Measurements from ENCODE around the gene PLEKHG2.

The PLEKHG2 gene

DNA sequence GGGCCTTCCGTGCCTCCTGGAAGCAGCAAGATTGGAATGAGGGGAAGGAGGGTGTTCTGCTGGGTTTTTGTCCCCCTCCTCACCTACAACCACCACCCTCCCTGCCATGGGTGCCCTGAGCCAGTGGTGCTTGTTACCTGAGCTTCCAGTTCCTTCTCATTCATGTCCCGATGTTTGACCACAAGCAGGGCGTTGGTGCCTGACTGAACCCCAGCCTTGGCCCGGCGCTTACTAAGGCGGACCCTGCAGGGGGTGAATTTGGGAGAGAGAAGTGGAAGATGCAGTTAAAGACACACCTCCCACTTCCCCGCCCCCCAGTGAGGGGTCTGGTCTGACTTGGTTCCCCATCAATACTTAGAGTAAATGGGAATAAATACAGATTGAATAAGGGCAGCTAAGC, 25.9 kb upstream of the PLEKHG2 start:
- Histone ChIP-seq H3K36me3 (ENCODE audit: control insufficient read depth in 2 of 2, insufficient read depth in 2 of 2, low read length in 2 of 2) (peaks cover 41 to 62% of the 10 kb centered on the region in 2 donors), H3K4me1 (ENCODE audit: control insufficient read depth in 2 of 2, insufficient read depth in 2 of 2, low read length in 2 of 2) (peaks cover 9 to 10% of the 10 kb centered on the region in 2 donors), H3K27me3 (ENCODE audit: control insufficient read depth in 2 of 2, insufficient read depth in 2 of 2, low read length in 2 of 2) (no peaks in the 10 kb centered on the region), H3K9ac (ENCODE audit: low read depth in 1 of 2, low read length in 2 of 2) (no peak overlapping the region), H3K4me3 (ENCODE audit: low read length in 2 of 2) (no peak overlapping the region), H3K27ac (ENCODE audit: low read depth in 2 of 2, low read length in 2 of 2) (no peak overlapping the region), H3K9me3 (ENCODE audit: control insufficient read depth in 2 of 2, low read length in 2 of 2) (no peaks in the 10 kb centered on the region)

DNA sequence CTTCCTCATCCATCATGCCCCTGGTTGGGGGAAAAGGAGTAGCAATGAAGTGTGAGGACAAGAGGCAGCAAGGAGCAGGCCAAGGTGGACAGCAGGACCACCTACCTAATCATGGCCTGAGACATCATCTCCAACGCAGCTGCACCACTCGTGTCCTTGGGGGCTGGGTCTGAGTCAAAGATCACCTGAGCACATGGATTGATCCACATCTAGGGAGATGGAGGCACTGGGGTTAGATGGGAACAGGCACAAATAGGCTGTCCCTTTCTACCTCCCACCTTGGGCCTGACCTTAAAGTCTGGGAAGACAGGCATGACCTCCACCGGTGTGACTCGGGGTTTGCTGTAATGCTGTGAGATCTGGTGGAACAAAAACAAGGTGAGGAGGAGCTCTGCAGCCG, 23.8 kb upstream of the PLEKHG2 start:
- Histone ChIP-seq H3K4me1 (ENCODE audit: control insufficient read depth in 2 of 2, insufficient read depth in 2 of 2, low read length in 2 of 2) (peaks cover 14 to 15% of the 10 kb centered on the region in 2 donors), H3K9me3 (ENCODE audit: control insufficient read depth in 2 of 2, low read length in 2 of 2) (no peaks in the 10 kb centered on the region), H3K27ac (ENCODE audit: low read depth in 2 of 2, low read length in 2 of 2) (no peak overlapping the region), H3K9ac (ENCODE audit: low read depth in 1 of 2, low read length in 2 of 2) (no peak overlapping the region), H3K27me3 (ENCODE audit: control insufficient read depth in 2 of 2, insufficient read depth in 2 of 2, low read length in 2 of 2) (no peaks in the 10 kb centered on the region), H3K36me3 (ENCODE audit: control insufficient read depth in 2 of 2, insufficient read depth in 2 of 2, low read length in 2 of 2) (peaks cover 33 to 46% of the 10 kb centered on the region in 2 donors), H3K4me3 (ENCODE audit: low read length in 2 of 2) (no peak overlapping the region)

DNA sequence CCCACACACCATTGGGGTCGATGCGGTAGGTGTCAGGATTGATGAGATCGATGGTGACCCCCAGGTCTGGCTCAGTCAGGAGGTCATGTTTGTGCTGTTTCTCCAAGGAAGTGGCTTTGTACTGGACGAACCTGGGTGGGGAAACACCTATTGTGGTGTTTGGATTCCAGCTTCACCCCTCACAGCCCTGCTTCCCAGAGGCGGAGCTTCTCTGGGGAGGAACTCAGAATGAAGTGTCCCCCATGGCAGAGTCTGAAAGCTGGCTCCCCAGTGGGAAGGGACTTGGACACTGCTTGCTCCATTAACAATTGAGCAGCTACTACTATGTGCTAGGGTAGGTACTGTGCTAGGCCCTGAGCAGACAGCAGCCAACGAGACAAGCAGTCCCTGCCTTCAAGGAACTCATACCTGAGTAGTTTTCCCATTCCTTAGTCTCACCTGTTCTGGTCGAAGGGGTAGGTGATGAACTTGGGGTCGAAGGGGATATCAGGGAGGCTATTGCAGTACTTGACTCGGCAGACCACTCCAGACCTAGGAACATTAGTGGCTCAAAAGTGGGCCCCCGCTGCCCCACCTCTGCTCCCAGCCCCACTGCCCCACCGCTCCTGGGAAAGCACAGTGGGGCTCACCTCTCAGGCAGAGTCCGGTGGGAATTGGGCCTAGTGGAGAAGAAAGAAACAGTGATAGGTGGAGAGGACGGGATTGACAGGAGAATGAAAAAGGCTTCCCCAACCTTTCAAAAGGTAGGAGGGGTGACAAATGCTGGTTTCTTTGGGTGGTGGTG, 22.6 kb upstream of the PLEKHG2 start:
- Histone ChIP-seq H3K9me3 (ENCODE audit: control insufficient read depth in 2 of 2, low read length in 2 of 2) (no peaks in the 10 kb centered on the region), H3K27ac (ENCODE audit: low read depth in 2 of 2, low read length in 2 of 2) (peak overlapping the region in 1 of 2 donors; percentile 100), H3K36me3 (ENCODE audit: control insufficient read depth in 2 of 2, insufficient read depth in 2 of 2, low read length in 2 of 2) (peaks cover 37 to 44% of the 10 kb centered on the region in 2 donors), H3K4me3 (ENCODE audit: low read length in 2 of 2) (peak overlapping the region; percentile 94 to 99), H3K4me1 (ENCODE audit: control insufficient read depth in 2 of 2, insufficient read depth in 2 of 2, low read length in 2 of 2) (peaks cover 14 to 15% of the 10 kb centered on the region in 2 donors), H3K27me3 (ENCODE audit: control insufficient read depth in 2 of 2, insufficient read depth in 2 of 2, low read length in 2 of 2) (no peaks in the 10 kb centered on the region), H3K9ac (ENCODE audit: low read depth in 1 of 2, low read length in 2 of 2) (peak overlapping the region; percentile 99 to 100)

GRCh38 chr19:39390451-39390750, 22.1 kb upstream of the PLEKHG2 start:
- H3K36me3 ChIP-seq (ENCODE audit: control insufficient read depth in 2 of 2, insufficient read depth in 2 of 2, low read length in 2 of 2), result peaks cover 37 to 49% of the 10 kb centered on the region in 2 donors
- no peaks in the 10 kb centered on the region for H3K9me3 ChIP-seq (ENCODE audit: control insufficient read depth in 2 of 2, low read length in 2 of 2)
- no peaks in the 10 kb centered on the region for H3K27me3 ChIP-seq (ENCODE audit: control insufficient read depth in 2 of 2, insufficient read depth in 2 of 2, low read length in 2 of 2)
- peaks cover 14 to 15% of the 10 kb centered on the region in 2 donors for H3K4me1 ChIP-seq (ENCODE audit: control insufficient read depth in 2 of 2, insufficient read depth in 2 of 2, low read length in 2 of 2)
- peak overlapping the region; percentile 94 to 99 for H3K4me3 ChIP-seq (ENCODE audit: low read length in 2 of 2)
- peak overlapping the region; percentile 97 to 100 for H3K27ac ChIP-seq (ENCODE audit: low read depth in 2 of 2, low read length in 2 of 2)
- peak overlapping the region; percentile 99 to 100 for H3K9ac ChIP-seq (ENCODE audit: low read depth in 1 of 2, low read length in 2 of 2)

DNA sequence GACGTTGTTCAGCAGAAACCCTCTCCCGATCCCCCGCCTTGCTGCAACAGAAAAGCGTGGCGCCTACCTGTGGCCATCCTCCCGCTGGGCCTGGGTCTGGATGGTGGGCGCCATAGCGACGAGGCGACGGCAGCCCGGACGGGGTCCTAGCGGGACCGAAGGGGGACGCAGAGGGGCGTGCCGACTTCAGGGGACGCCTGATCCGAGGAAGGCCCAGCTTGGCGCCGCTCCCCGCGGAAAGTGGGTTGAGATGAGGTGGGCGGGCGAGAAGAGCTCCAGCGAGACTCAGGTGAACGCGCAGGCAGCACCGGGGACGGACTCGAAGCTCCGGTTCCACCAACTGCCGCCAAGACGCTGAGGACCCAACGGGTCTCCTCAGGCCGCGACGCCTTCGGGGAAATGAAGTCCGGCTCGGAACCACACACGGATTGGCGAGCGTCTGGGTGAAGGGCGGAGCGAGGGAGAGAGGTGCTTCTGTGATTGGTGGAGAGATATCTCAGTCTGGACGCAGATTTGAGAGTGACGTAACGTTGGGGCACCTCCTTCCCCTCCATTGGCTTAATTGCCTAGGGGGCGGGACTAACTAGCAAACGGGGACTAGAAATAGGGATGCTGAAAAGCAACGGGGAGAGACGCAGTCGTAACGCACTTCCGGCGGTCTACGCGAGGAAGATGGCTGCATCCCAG, 21.6 kb upstream of the PLEKHG2 start, which contains the start of the genes MED29 and PAF1:
TSS of gene MED29 (plus strand) at position 628 of the 687 bp plus-strand sequence. CDS start at position 673, 45 bp downstream.
TSS of gene PAF1 (minus strand) at position 356 of the 687 bp plus-strand sequence. CDS start at position 114, 242 bp downstream.
- peaks cover 33 to 47% of the 10 kb centered on the region in 2 donors for H3K36me3 ChIP-seq (ENCODE audit: control insufficient read depth in 2 of 2, insufficient read depth in 2 of 2, low read length in 2 of 2)
- peak within 1 kb of the TSS; percentile 99 to 100 for H3K9ac ChIP-seq (ENCODE audit: low read depth in 1 of 2, low read length in 2 of 2)
- H3K27ac ChIP-seq (ENCODE audit: low read depth in 2 of 2, low read length in 2 of 2), result peak within 1 kb of the TSS; percentile 97 to 100
- no peaks in the 10 kb centered on the region for H3K27me3 ChIP-seq (ENCODE audit: control insufficient read depth in 2 of 2, insufficient read depth in 2 of 2, low read length in 2 of 2)
- no peaks in the 10 kb centered on the region for H3K9me3 ChIP-seq (ENCODE audit: control insufficient read depth in 2 of 2, low read length in 2 of 2)
- H3K4me1 ChIP-seq (ENCODE audit: control insufficient read depth in 2 of 2, insufficient read depth in 2 of 2, low read length in 2 of 2), result peaks cover 14 to 15% of the 10 kb centered on the region in 2 donors
- H3K4me3 ChIP-seq (ENCODE audit: low read length in 2 of 2), result peak within 1 kb of the TSS; percentile 94 to 99

- Histone ChIP-seq H3K4me1 (ENCODE audit: control insufficient read depth in 2 of 2, insufficient read depth in 2 of 2, low read length in 2 of 2) (peaks cover 46 to 53% of the 10 kb centered on the region in 2 donors), H3K9me3 (ENCODE audit: control insufficient read depth in 2 of 2, low read length in 2 of 2) (no peaks in the 10 kb centered on the region), H3K36me3 (ENCODE audit: control insufficient read depth in 2 of 2, insufficient read depth in 2 of 2, low read length in 2 of 2) (peaks cover 16 to 20% of the 10 kb centered on the region in 2 donors), H3K27me3 (ENCODE audit: control insufficient read depth in 2 of 2, insufficient read depth in 2 of 2, low read length in 2 of 2) (no peaks in the 10 kb centered on the region), H3K9ac (ENCODE audit: low read depth in 1 of 2, low read length in 2 of 2) (peak overlapping the region; percentile 79 to 84), H3K4me3 (ENCODE audit: low read length in 2 of 2) (peak overlapping the region; percentile 25 to 56), H3K27ac (ENCODE audit: low read depth in 2 of 2, low read length in 2 of 2) (peak overlapping the region; percentile 97 to 99)
These were observed 14.8 kb upstream of the PLEKHG2 start for GRCh38 chr19:39397360-39398296.

GRCh38 chr19:39398297-39398864, 14.1 kb upstream of the PLEKHG2 start:
- H3K4me3 ChIP-seq (ENCODE audit: low read length in 2 of 2), result peak overlapping the region; percentile 49 to 56
- H3K27ac ChIP-seq (ENCODE audit: low read depth in 2 of 2, low read length in 2 of 2), result peak overlapping the region; percentile 97 to 99
- H3K9ac ChIP-seq (ENCODE audit: low read depth in 1 of 2, low read length in 2 of 2), result peak overlapping the region; percentile 79 to 84
- H3K9me3 ChIP-seq (ENCODE audit: control insufficient read depth in 2 of 2, low read length in 2 of 2), result no peaks in the 10 kb centered on the region
- H3K27me3 ChIP-seq (ENCODE audit: control insufficient read depth in 2 of 2, insufficient read depth in 2 of 2, low read length in 2 of 2), result no peaks in the 10 kb centered on the region
- peaks cover 16 to 18% of the 10 kb centered on the region in 2 donors for H3K36me3 ChIP-seq (ENCODE audit: control insufficient read depth in 2 of 2, insufficient read depth in 2 of 2, low read length in 2 of 2)
- H3K4me1 ChIP-seq (ENCODE audit: control insufficient read depth in 2 of 2, insufficient read depth in 2 of 2, low read length in 2 of 2), result peaks cover 47 to 60% of the 10 kb centered on the region in 2 donors

GRCh38 chr19:39399668-39400050, 12.8 kb upstream of the PLEKHG2 start:
- Histone ChIP-seq H3K4me1 (ENCODE audit: control insufficient read depth in 2 of 2, insufficient read depth in 2 of 2, low read length in 2 of 2) (peaks cover 54 to 68% of the 10 kb centered on the region in 2 donors), H3K4me3 (ENCODE audit: low read length in 2 of 2) (peak overlapping the region in 1 of 2 donors; percentile 12), H3K36me3 (ENCODE audit: control insufficient read depth in 2 of 2, insufficient read depth in 2 of 2, low read length in 2 of 2) (peaks cover 9 to 10% of the 10 kb centered on the region in 2 donors), H3K9me3 (ENCODE audit: control insufficient read depth in 2 of 2, low read length in 2 of 2) (no peaks in the 10 kb centered on the region), H3K9ac (ENCODE audit: low read depth in 1 of 2, low read length in 2 of 2) (peak overlapping the region; percentile 15 to 17), H3K27ac (ENCODE audit: low read depth in 2 of 2, low read length in 2 of 2) (peak overlapping the region; percentile 97 to 99), H3K27me3 (ENCODE audit: control insufficient read depth in 2 of 2, insufficient read depth in 2 of 2, low read length in 2 of 2) (no peaks in the 10 kb centered on the region)

DNA sequence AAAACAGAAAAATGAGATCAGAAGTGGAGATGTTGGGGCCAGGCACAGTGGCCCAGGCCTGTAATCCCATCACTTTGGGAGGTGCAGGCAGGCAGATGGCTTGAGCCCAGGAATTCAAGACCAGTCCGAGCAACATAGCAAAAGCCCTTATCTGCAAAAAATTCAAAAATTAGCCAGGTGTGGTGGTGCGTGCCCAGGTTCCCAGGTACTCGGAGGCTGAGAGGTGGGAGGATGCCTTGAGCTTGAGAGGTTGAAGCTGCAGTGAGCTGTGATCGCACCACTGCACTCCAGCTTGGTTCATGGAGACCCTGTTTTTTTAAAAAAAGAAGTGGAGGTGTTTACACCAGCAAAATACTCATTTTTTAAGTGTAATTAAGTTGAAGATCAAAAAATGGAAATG, 12.4 kb upstream of the PLEKHG2 start:
- H3K36me3 ChIP-seq (ENCODE audit: control insufficient read depth in 2 of 2, insufficient read depth in 2 of 2, low read length in 2 of 2), result peaks cover 9% of the 10 kb centered on the region in 2 donors
- H3K9me3 ChIP-seq (ENCODE audit: control insufficient read depth in 2 of 2, low read length in 2 of 2), result no peaks in the 10 kb centered on the region
- H3K27ac ChIP-seq (ENCODE audit: low read depth in 2 of 2, low read length in 2 of 2), result peak overlapping the region; percentile 97 to 99
- peaks cover 54 to 72% of the 10 kb centered on the region in 2 donors for H3K4me1 ChIP-seq (ENCODE audit: control insufficient read depth in 2 of 2, insufficient read depth in 2 of 2, low read length in 2 of 2)
- H3K27me3 ChIP-seq (ENCODE audit: control insufficient read depth in 2 of 2, insufficient read depth in 2 of 2, low read length in 2 of 2), result no peaks in the 10 kb centered on the region
- H3K4me3 ChIP-seq (ENCODE audit: low read length in 2 of 2), result no peak overlapping the region
- peak overlapping the region in 1 of 2 donors; percentile 15 for H3K9ac ChIP-seq (ENCODE audit: low read depth in 1 of 2, low read length in 2 of 2)

Data from mucosa of rectum (tissue), 2 donors.